Heart left ventricle (tissue), 13 donors: ENCODE measurements around the gene PCSK4.

Source experiments
- CTCF ChIP-seq, 12 donors: fragments of 200-600 bp; sonication (generic) in 4 of 12; IDR thresholded peaks; one replicate each; pipeline versions ENCODE4 v1.5.0 to v1.8.0; 2018 to 2022; ENCODE audit warnings: antibody characterized with exemption in 12 of 12, mild to moderate bottlenecking in 5 of 12
- POLR2A ChIP-seq, 2 donors: fragments of 450-650 bp; IDR thresholded peaks; one replicate each; pipeline ENCODE4 v1.6.1; 2017; ENCODE audit warnings: antibody characterized with exemption in 2 of 2, mild to moderate bottlenecking in 2 of 2, moderate library complexity in 2 of 2
- donor health status: ischemic (EF 13 %, LVEDD 7.1; RV severe dilation, severe dysfunction).
- donor health status: DM: no; HTN: yes; CAD: no.
- donor health status: DM: no; HTN: no; CAD: no.
- donor health status: ischemic (EF 25% LVEDD 6.9; RV normal size, moderate dysfunction).
- donor health status: ischemic (EF 25% LVEDD 5.7; RV mildly dilated, moderate dysfunction).
- donor health status: ischemic (EF 35%, LVEDD 5.7; RV mildly dilated, moderate dysfunction).
- donor health status: nonischemic (EF 11% LVEDD 7.7; RV severe dilation, severe dysfunction).
- donor health status: DM: yes; HTN: yes; CAD: no.
- donor health status: PGD.
- donor health status: ischemic (EF 29% LVEDD 5.4; RV normal size, mild dysfunction).
- donor health status: nonischemic (EF 23%, LVEDD 6.1; RV moderate dilation, normal function).

- TF ChIP-seq CTCF (IDR thresholded peaks at IDR 0.05): no peak
- TF ChIP-seq POLR2A (IDR thresholded peaks at IDR 0.05): no peak
These were observed 55.5 kb downstream of the PCSK4 start for GRCh38 chr19:1434577-1435060.
